Gastrocnemius medialis (tissue), 4 donors: ENCODE results near the gene NAGK. TPM values are rescaled to one million over a fixed set of nuclear protein-coding genes. Genes with fewer than 3 reads are reported as not detected.
"Not testable (repeated sequence)": the region's sequence is repeated elsewhere in the genome, so short reads cannot be mapped to it uniquely, and the experiment has no call there.

Experiments
- ATAC-seq, 2 donors: fragments of 150-250 bp; one replicate each; pipeline ENCODE4 v1.9.1; 2016
- DNase-seq, 2 donors: peaks; one replicate each; pipeline ENCODE4 v3.0.0-alpha.2; 2019
- H3K27ac ChIP-seq, 4 donors: fragments of 200-600 bp; sonication (generic); 1 replicate in 1 of 4; 2 replicates in 3 of 4; pipeline ENCODE4 v1.5.1; 2016 to 2018; ENCODE audit warnings: mild to moderate bottlenecking in 2 of 4, moderate library complexity in 1 of 4
- H3K27me3 ChIP-seq, 3 donors: fragments of 200-600 bp; sonication (generic) in 2 of 3; 1 replicate in 1 of 3; 2 replicates in 2 of 3; pipeline versions ENCODE4 v1.5.1 to v1.6.0; 2016 to 2019; ENCODE audit warnings: mild to moderate bottlenecking in 1 of 3, moderate library complexity in 1 of 3
- H3K36me3 ChIP-seq, 2 donors: fragments of 200-600 bp; sonication (generic) in 1 of 2; one replicate each; pipeline ENCODE4 v1.5.1; 2017 to 2018
- H3K4me1 ChIP-seq, 2 donors: fragments of 200-600 bp; sonication (generic) in 1 of 2; one replicate each; pipeline ENCODE4 v1.5.1; 2016 to 2017; ENCODE audit warnings: mild to moderate bottlenecking in 2 of 2
- H3K4me3 ChIP-seq, 4 donors: fragments of 200-600 bp; sonication (generic) in 3 of 4; 1 replicate in 1 of 4; 2 replicates in 3 of 4; pipeline ENCODE4 v1.5.1; 2016 to 2019; ENCODE audit warnings: mild to moderate bottlenecking in 2 of 4
- H3K9me3 ChIP-seq, 3 donors: fragments of 200-600 bp; sonication (generic) in 2 of 3; 1 replicate in 1 of 3; 2 replicates in 2 of 3; pipeline ENCODE4 v1.5.1; 2016 to 2019
- CTCF ChIP-seq, 5 experiments: fragments of 450-650 bp in 3 of 5; fragments of 200-600 bp in 2 of 5; sonication (generic) in 2 of 5; IDR thresholded peaks in 4 of 5; conservative IDR thresholded peaks in 1 of 5; 1 replicate in 4 of 5; 2 replicates in 1 of 5; pipeline ENCODE4 v1.5.1; 2016 to 2019; ENCODE audit warnings: antibody characterized with exemption in 5 of 5, mild to moderate bottlenecking in 3 of 5, moderate library complexity in 3 of 5
- POLR2A ChIP-seq, 2 donors: fragments of 450-650 bp; IDR thresholded peaks; one replicate each; pipeline ENCODE4 v1.6.1; 2017; ENCODE audit warnings: antibody characterized with exemption in 2 of 2, mild to moderate bottlenecking in 2 of 2, moderate library complexity in 2 of 2
- in situ Hi-C, 4 donors: fragments of 200-750 bp; cut with MboI; loops; one replicate each; pipeline versions ENCODE4 v1.15.0 to v1.8.0; 2017; ENCODE audit warnings: low sequenced_read_pairs in 4 of 4
- intact Hi-C: fragments of 100-400 bp; cut with DNase I; formaldehyde crosslinking; loops from one replicate; pipeline ENCODE4 v1.15.1; 2023; ENCODE audit warnings: low total_unique reads
- total RNA-seq, 4 donors: library from RNA; depleted of rRNA; stranded (reverse); fragments of >200 nt; gene quantifications; one replicate each; pipeline versions ENCODE4 v1.1.0 to v1.2.3, GENCODE V29; 2016

The NAGK gene
- total RNA-seq, 4 donors from 2014 or later, result 24.2 to 43.5 (median 41.2) TPM

GRCh38 chr2:71102981-71103681 lies 34.7 kb downstream of the NAGK start:
- Histone ChIP-seq H3K27me3 (no peaks in the 10 kb centered on the region), H3K9me3 (no peaks in the 10 kb centered on the region), H3K36me3 (no peaks in the 10 kb centered on the region), H3K4me3 (no peak overlapping the region), H3K4me1 (no peaks in the 10 kb centered on the region), H3K27ac (no peak overlapping the region)
- DNase-seq (no peak), ATAC-seq (no peak)
- intact Hi-C loops (no loop called here), in situ Hi-C loops (loop anchor here in 1 of 4 donors (10.0 kb wide), 1 partner anchor 92 kb away; no protein-coding TSS in a partner anchor)
- no peak for TF ChIP-seq CTCF (IDR thresholded peaks at IDR 0.05 in 4 of 5, conservative IDR thresholded peaks at IDR 0.05 in 1 of 5)
- no peak for TF ChIP-seq POLR2A (IDR thresholded peaks at IDR 0.05)

- intact Hi-C loops, result no loop called here
- Histone ChIP-seq H3K27me3 (no peaks in the 10 kb centered on the region), H3K4me3 (no peak overlapping the region), H3K9me3 (no peaks in the 10 kb centered on the region), H3K4me1 (no peaks in the 10 kb centered on the region), H3K36me3 (no peaks in the 10 kb centered on the region), H3K27ac (no peak overlapping the region)
- DNase-seq (no peak), ATAC-seq (no peak)
- in situ Hi-C loops, result loop anchor here in 1 of 4 donors (10.0 kb wide), 1 partner anchor 91 kb away; no protein-coding TSS in a partner anchor
- TF ChIP-seq POLR2A (IDR thresholded peaks at IDR 0.05), result no peak
- no peak for TF ChIP-seq CTCF (IDR thresholded peaks at IDR 0.05 in 4 of 5, conservative IDR thresholded peaks at IDR 0.05 in 1 of 5)
Measured at GRCh38 chr2:71103809-71104208, 35.4 kb downstream of the NAGK start.

GRCh38 chr2:71106463-71106862 lies 38.0 kb downstream of the NAGK start:
- intact Hi-C loops, ATAC-seq, H3K27ac ChIP-seq, H3K4me3 ChIP-seq, DNase-seq, H3K9me3 ChIP-seq, H3K4me1 ChIP-seq, H3K27me3 ChIP-seq: not testable (repeated sequence)
- peaks cover 0 to 12% of the 10 kb centered on the region in 2 donors for H3K36me3 ChIP-seq
- in situ Hi-C loops, result loop anchor here in 1 of 4 donors (10.0 kb wide), 1 partner anchor 88 kb away; no protein-coding TSS in a partner anchor

GRCh38 chr2:71108091-71108490 lies 39.6 kb downstream of the NAGK start:
- in situ Hi-C loops (loop anchor here in 1 of 4 donors (10.0 kb wide), 1 partner anchor 87 kb away; no protein-coding TSS in a partner anchor), intact Hi-C loops (no loop called here)
- H3K27ac ChIP-seq, result no peak overlapping the region
- no peak for ATAC-seq
- no peak for TF ChIP-seq CTCF (IDR thresholded peaks at IDR 0.05 in 4 of 5, conservative IDR thresholded peaks at IDR 0.05 in 1 of 5)
- TF ChIP-seq POLR2A (IDR thresholded peaks at IDR 0.05), result no peak
- H3K9me3 ChIP-seq, result no peaks in the 10 kb centered on the region
- no peaks in the 10 kb centered on the region for H3K27me3 ChIP-seq
- H3K4me1 ChIP-seq, result no peaks in the 10 kb centered on the region
- H3K36me3 ChIP-seq, result peaks cover 0 to 12% of the 10 kb centered on the region in 2 donors
- no peak for DNase-seq
- H3K4me3 ChIP-seq, result no peak overlapping the region

- TF ChIP-seq POLR2A (IDR thresholded peaks at IDR 0.05) (no peak), CTCF (IDR thresholded peaks at IDR 0.05 in 4 of 5, conservative IDR thresholded peaks at IDR 0.05 in 1 of 5) (no peak)
- no peaks in the 10 kb centered on the region for H3K27me3 ChIP-seq
- ATAC-seq (no peak), DNase-seq (no peak)
- H3K27ac ChIP-seq, result no peak overlapping the region
- peaks cover 5 to 8% of the 10 kb centered on the region in 2 donors for H3K4me1 ChIP-seq
- H3K9me3 ChIP-seq, result no peaks in the 10 kb centered on the region
- in situ Hi-C loops, result no loop called here
- peaks cover 0 to 17% of the 10 kb centered on the region in 2 donors for H3K36me3 ChIP-seq
- intact Hi-C loops, result no loop called here
- H3K4me3 ChIP-seq, result no peak overlapping the region
Measured at GRCh38 chr2:71113843-71114242, 45.4 kb downstream of the NAGK start.
